GM19351 (cell line): Measurements from ENCODE around the gene GAK.

Source experiments
- ATAC-seq: cut with Tn5 transposase; IDR thresholded peaks from one replicate; pipeline ENCODE4 v1.9.1; 2021; ENCODE audit warnings: mild to moderate bottlenecking, moderate library complexity; ENCODE audit not compliant: unreplicated experiment

The GAK gene

GRCh38 chr4:874971-875817, 56.9 kb downstream of the GAK start:
- no peak for ATAC-seq

- ATAC-seq = no peak
Observed at GRCh38 chr4:874056-874455, 58.1 kb downstream of the GAK start.

DNA sequence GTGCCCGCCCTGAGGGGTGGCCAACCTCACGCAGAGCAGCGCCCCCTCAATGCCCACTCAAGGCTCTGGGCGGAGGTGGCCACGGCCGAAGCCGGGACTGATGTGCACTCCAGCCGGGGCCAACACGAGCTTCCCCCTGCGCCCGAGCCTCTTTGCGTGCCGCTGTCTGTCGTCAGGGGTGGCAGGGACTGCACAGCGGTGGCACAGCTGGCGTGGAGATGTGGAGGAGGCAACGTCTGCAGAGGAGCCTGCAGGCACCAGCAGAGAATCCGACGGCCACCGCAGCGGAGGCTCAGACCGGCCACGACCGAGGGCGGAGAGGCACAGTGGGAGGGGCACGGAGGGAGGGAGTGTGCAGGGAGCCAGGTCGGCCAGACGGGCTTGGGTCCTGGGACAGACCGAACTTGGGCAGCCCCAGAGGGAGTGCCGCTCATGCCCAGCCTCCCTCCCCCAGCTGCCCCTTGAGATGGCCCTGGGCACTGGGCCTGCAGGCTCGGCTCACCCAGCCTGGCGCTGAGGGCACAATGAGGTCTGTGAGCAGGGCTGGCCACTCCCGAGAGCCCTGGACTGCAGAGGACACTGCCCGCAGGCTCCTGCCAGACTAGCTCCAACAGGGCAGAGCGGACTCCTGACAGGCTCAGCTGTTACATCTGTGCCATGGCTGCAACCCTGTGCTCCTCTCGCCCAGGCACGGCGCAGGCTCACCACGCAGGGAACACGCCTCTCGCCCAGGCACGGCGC, 59.7 kb downstream of the GAK start:
- no peak for ATAC-seq

GRCh38 chr4:871484-871883, 60.6 kb downstream of the GAK start:
- ATAC-seq = no peak

- no peak for ATAC-seq
Observed at GRCh38 chr4:870951-871350, 61.2 kb downstream of the GAK start.

- ATAC-seq = no peak
Observed at GRCh38 chr4:869776-870175, 62.3 kb downstream of the GAK start.

GRCh38 chr4:868421-868820, 63.7 kb downstream of the GAK start:
- no peak for ATAC-seq

DNA sequence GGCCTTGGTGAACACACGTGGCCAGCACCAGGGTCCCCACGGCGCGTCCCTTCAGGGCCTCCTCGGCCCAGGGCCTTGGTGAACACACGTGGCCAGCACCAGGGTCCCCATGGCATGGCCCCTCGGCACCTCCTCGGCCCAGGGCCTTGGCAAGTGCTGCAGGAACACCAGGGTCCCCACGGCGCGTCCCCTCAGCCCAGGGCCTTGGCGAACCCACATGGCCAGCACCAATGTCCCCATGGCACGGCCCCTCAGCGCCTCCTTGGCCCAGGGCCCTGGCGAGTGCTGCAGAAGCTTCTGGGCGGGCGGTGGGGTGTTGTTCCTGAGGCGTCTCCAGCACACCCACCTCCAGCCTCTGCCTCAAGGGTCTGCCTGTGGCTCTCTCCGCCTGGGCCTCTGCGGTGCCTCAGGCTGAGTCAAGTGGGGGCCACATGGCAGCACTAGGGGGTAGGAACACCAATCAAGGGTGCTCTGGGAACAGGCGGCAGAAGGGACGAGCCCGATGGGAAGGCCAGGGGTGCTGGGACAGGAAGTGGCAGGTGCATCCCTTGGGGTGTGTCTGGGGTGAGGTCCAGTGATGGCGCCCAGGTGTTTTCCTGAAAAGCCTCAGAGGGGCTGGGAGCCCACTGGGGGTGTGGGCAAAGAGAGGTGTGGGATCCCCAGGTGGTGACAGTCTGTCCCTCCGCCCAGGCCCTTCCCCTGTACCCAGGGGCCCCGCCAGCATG, 64.4 kb downstream of the GAK start:
- no peak for ATAC-seq

- no peak for ATAC-seq
Observed at GRCh38 chr4:866761-867390, 65.2 kb downstream of the GAK start.

GRCh38 chr4:866068-866760, 65.9 kb downstream of the GAK start:
- no peak for ATAC-seq

DNA sequence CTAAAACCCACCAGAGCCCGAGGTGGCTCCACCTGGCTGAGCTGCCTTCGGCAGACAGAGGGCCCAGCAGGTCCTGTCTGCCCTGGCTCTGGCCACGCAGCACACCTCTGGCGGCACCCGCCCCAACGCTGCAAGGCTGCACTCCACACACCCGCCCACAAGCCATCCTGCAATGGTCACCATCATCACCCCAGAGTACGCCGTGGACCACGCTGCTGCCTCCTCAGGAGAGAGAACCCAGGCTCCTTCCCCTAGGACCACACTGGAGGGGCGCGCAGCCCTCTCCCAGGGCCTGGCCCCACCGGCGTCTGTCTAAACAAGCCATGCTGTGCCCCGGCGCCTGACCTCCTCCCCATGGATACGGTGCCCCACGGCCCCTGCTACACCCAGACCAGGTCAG, 66.5 kb downstream of the GAK start:
- no peak for ATAC-seq

- ATAC-seq = no peak
Observed at GRCh38 chr4:865121-865465, 67.0 kb downstream of the GAK start.

GRCh38 chr4:864456-865120, 67.5 kb downstream of the GAK start:
- no peak for ATAC-seq

DNA sequence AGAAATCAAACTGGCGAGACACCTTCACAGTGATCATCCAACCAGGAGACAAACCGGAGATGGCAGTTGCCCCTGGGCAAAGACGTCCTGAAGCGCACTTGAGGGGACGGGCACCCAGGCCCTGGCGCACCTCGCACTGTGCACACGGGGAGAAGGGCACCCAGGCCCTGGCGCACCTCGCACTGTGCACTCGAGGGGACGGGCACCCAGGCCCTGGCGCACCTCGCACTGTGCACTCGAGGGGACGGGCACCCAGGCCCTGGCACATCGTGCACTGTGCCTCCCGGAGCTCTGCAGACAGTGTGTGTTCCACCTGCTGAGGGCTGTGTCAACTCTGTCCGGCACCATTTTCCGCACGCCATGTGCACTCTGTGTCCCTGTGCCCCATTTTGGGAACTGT, 71.6 kb downstream of the GAK start:
- no peak for ATAC-seq

DNA sequence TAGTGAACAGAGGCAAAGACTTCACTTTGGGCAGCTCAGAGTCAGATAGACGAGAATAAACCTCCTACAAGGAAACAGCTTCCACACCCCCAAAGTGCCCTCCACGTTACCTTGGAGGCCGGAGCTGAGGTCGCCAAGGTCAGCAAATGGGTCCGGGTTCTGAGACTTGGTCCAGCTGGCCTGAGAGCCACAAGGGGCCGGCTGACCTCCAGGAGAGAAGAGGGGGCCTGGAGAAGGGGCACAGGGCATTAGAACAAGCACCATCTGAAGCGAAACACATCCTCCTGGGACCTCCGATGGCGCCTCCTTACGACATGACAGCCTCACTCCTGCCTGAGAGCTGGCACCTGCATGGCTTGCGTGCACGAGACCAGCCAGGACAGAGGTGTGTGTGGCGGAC, 72.6 kb downstream of the GAK start:
- no peak for ATAC-seq

DNA sequence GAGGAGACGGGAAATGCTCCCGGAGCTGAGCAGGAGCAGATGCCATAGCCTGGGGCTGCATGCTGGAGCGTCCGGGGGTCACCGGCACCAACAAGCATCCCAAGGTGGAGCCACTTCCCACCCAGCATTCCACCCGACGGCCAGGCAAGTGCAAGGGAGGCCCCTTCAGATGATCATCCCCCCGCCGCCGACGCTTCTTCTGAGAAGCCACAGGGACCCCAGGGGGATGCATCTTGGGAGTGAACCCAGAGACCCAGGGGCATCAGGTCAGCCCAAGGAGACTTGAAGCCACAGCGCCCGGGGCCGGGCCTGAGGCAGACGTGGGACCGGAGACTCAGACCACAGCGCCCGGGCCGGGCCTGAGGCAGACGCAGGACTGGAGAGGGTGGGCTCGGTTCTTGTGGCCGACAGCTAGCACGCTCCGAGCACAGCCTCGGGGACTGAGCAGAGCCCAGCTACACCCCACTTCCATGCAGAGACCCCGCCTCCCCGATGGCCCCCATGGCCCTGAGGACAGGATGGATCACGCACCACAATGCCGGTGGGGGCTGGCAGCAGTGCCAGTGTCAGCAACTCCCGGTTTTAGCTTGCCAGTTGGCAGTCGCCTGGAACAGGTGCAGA, 73.2 kb downstream of the GAK start:
- no peak for ATAC-seq

GRCh38 chr4:858041-858481, 74.1 kb downstream of the GAK start:
- no peak for ATAC-seq

- no peak for ATAC-seq
Observed at GRCh38 chr4:857461-857860, 74.7 kb downstream of the GAK start.

GRCh38 chr4:856225-856901, 75.8 kb downstream of the GAK start:
- ATAC-seq = no peak
